ENCODE measurements around the gene HSBP1.

GRCh38 chr16:83804366-83804765 is 3.4 kb upstream of the HSBP1 start:
- TF ChIP-seq CTCF (IDR thresholded peaks at IDR 0.05) (no peak), POLR2A (IDR thresholded peaks at IDR 0.05) (no peak)
